ENCODE results near the gene FEZF2.

FEZF2 gene

GRCh38 chr3:62325896-62326295, 47.5 kb downstream of the FEZF2 start:
- DNase-seq, result no peak

GRCh38 chr3:62323241-62323640, 50.1 kb downstream of the FEZF2 start:
- no peak for DNase-seq

Data from stimulated activated CD8-positive, alpha-beta memory T cell treated with anti-CD3 and anti-CD28 coated beads, Interleukin-4, amount 100 ng/mL, for 48 hours (primary cell).